ENCODE measurements around the gene AP5Z1.

DNA sequence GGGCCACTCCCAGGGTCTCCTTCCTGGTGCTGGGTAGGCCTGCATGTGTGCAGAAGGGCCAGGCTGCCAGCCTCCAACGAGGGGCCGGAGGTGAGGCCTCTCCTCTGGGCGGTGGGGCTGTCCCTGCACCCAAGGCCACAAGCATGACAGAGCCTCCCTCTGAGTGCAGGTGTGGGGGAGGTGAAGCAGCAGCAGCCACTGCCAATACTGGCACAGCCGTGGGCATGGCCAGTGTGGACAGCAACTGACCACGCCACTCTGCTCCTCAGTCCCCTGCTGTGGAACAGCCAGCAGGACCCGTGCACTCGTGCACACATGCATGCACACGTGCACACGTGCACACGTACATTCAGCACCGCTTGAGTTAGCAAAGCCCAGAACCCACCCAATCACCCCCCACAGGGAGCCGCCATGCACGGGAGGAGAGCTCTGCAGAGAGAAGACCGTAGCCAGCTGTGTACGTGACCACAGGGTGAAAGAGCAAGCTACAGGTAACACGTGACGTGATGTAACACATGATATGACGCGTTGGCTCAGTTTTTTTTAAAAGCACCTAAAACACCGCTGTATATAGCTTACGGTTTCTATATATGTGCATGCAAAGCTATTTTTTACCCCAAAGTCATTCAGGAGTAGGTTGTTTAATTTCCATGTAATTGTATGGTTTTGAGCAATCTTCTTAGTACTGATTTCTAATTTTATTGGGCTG is 63.4 kb downstream of the AP5Z1 start:
- TF ChIP-seq CTCF (IDR thresholded peaks at IDR 0.05; ENCODE audit: low read length) (no peak), EZH2 (IDR thresholded peaks at IDR 0.05; ENCODE audit: borderline replicate concordance, low read length) (no peak)

Data from OCI-LY1 (cell line).